DMS 273 treated with DMSO at 0.1 percent for 48 hours (cell line): ENCODE results near the gene MGARP.
"Not testable (repeated sequence)": the region's sequence is repeated elsewhere in the genome, so short reads cannot be mapped to it uniquely, and the experiment has no call there.

Experiments used
- DNase-seq: peaks from one replicate; lab custom pipeline; 2025; lab: John Stamatoyannopoulos, UW

MGARP gene

GRCh38 chr4:139295206-139295941 lies 15.3 kb upstream of the MGARP start:
- peak; percentile 69 for DNase-seq

DNA sequence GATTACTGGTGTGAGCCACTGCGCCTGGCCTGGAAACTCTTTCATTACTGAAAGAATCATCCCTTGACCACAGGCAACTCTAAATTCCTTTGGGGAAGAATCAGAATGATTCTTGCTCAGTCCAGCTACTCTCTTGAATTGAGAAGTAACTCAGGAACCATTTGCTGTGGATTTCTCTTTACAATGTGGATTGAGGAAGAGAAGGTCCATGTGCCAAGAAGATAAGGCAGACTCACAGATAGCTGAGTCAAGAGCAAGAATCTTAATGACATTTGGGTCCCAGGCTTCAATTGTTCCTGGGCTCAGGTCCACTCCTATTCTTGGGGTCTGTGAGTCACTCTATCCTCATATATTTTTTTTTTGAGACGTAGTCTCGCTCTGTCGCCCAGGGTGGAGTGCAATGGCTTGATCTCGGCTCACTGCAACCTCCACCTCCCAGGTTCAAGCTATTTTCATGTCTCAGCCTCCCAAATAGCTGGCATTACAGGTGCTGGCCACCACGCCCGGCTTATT lies 6.2 kb upstream of the MGARP start:
- no peak for DNase-seq

- no peak for DNase-seq
Observed at GRCh38 chr4:139282721-139283075, 2.7 kb upstream of the MGARP start.

- no peak for DNase-seq
Observed at GRCh38 chr4:139282065-139282720, 2.2 kb upstream of the MGARP start.

DNA sequence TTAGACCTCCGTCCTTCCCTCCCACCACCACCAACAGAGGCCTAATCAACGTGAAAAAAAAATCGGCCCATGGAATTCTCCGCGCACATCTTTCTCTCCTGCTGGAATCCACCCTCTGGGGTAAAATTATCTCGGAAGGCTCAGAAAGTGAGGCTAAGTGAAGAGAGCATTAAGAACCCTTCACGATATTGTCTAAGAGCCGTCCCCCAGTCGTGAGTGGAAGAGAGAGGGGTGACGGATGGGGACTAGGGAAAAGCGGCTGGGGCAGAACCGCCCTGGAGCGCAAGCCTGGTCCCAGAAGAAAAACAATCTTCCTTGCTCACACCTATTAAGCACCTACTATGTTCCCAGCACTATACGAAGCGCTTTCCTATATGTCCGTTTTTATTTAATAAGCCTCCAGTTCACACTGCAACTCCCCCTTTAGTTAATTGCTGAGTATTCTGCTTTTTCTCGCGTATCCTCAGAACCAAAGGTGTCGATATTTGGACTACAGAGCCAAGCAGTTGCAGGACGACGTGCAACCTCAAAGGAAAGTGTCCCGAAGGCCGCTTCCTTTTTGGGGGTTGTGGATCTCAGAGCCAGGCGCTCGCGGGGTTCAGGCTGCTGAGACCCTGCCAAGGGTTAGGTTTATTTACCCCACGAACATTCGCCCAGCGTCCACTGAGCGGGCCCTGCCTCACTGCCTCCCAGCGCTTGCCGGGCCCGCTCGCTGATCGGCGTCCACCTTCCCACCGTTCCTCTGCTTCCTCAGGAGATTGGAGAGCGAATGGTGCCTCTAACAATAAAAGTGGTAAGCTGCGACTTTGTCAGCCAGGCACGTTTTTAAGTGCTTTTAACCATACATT lies 889 bp downstream of the MGARP start:
- DNase-seq = no peak

GRCh38 chr4:139278485-139278884 lies 1.5 kb downstream of the MGARP start:
- DNase-seq = no peak

DNA sequence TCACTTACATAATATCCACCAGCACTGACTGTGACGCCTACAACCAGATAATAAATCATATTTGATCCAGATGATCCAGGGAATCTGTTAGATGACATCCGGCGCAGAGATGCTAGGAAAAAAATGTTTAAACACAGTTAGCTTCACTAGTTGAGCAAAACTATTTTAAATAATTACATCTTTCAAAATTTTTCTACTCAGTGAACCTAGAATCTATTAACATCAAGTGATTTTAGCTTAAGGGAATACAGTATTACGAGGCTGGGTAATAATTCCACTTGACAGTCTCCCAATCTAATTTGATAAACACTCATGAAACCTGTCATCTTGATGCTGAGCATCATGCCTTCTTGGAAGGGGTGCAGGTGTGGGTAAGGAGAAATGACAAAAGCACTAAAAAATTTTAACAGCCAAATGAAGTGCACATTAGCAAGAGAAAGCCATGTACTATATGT lies 4.7 kb downstream of the MGARP start:
- no peak for DNase-seq

DNA sequence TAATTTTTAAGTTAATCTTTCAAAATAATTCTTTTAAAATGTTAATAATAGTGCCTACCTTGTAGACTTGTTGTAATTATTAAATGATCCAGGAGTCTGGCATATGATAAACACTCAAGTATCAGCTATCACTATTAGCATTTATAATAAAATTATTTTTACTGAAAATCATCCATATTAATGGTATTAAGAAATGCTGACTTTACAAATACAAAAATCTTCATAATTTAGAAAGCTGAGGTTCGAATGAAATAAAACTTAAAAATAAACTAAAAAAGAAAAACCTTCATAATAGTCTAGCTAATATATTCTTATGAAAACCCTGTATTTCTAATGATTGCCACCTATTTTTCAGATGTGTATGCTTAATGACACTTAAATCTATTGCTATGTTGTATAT lies 5.2 kb downstream of the MGARP start:
- DNase-seq = no peak

DNA sequence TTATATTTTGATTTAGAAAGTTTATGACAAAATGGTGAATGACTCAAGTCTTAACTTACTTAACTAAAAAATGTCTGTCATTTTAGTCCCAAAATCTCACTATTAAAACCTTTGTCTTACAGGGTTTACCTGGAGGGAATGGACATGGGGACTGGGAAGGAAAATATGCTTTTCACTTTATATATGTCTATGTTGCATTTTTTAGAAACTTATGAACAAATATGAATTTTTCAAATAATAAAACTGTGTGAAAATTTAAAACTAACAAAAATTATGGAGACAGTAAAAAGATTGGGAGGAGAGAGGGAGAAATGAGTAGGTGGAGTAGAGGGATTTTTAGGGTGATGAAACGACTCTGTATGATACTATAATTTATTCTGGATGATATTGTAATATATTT lies 6.2 kb downstream of the MGARP start:
- no peak for DNase-seq

DNA sequence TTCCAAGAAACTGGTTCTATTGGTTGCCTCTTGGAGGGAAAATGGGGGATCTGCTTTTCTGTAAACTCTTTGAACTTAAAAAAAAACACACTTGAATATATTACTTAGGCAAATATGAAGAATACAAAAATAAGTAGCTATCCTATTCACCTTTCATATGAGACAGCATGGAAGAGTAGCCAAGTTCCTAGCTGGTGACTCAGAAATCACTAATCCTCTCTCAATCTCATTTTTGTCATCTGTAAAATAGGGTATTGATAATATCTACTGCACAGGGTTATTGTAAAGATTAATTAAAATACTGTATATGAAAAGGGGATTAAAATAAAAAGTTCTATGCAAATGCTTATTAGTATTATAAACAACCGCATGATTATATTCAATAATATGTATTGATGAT lies 12.7 kb downstream of the MGARP start:
- no peak for DNase-seq

- no peak for DNase-seq
Observed at GRCh38 chr4:139266583-139267257, 13.3 kb downstream of the MGARP start.

GRCh38 chr4:139266208-139266582 lies 13.8 kb downstream of the MGARP start:
- DNase-seq = no peak

GRCh38 chr4:139265654-139266053 lies 14.4 kb downstream of the MGARP start:
- DNase-seq = no peak

GRCh38 chr4:139256349-139256748 lies 23.7 kb downstream of the MGARP start:
- DNase-seq = no peak

DNA sequence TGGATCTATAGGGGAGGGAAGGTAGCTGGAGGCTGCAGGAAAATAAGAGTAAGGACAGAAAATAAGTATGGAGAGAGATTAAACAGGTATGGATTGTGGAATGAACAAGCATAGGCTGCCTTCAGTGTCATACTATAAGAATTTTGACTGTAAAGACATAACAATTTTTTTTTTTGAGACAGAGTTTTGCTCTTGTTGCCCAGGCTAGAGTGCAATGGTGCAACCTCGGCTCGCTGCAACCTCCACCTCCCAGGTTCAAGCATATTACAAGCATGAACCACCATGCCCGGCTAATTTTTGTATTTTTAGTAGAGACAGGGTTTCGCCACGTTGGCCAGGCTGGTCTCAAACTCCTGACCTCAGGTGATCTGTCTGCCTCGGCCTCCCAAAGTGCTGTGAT lies 24.4 kb downstream of the MGARP start:
- DNase-seq = not testable (repeated sequence)

DNA sequence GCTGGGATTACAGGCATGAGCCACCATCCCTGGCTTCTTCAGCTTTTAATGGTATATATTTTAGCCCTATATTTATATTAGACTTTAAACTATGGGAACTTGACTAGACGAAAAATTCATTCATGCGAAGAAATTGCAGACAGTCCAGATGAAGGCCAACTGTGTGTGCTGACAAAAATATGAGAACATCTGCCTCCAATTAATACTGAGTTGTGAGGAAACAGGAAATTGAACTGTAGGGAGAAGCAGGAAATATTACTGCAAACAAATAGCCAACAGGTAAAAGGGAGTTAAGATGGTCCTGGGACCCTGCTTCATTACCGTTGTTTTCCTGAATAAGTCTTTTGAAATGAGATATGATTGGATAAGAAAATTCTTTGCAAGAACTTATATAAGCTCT lies 26.3 kb downstream of the MGARP start:
- no peak for DNase-seq

GRCh38 chr4:139253046-139253445 lies 27.0 kb downstream of the MGARP start:
- no peak for DNase-seq

DNA sequence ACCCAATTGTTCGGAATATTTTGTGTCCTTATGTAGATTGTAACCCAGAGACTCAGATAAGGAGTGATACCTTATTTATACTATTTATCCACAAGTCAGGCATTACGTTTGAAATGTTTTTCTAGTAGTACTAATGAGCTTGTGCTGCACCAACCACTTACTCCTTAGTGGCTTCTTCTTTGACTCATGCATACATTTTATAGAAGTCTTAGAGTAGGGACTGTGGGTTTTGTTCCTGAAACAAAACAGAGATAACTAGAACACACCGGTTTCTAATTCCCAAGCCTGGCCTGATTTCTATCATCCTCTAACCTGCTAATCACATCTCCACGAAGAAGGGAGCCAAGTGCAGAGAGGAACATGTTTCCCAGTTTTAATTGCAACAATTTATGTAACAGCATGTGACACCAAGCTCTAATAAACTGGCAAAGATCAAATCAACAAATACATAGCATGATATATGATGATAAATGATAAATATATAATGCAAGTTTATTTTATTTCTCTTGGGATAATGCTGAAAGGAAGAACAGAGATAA lies 32.3 kb downstream of the MGARP start:
- no peak for DNase-seq

- DNase-seq = no peak
Observed at GRCh38 chr4:139247241-139247640, 32.8 kb downstream of the MGARP start.

GRCh38 chr4:139246166-139246565 lies 33.9 kb downstream of the MGARP start:
- DNase-seq = no peak

- no peak for DNase-seq
Observed at GRCh38 chr4:139245590-139245989, 34.4 kb downstream of the MGARP start.
